ENCODE data around the gene ING1. TPM values are rescaled to one million over a fixed set of nuclear protein-coding genes. Genes with fewer than 3 reads are reported as not detected.
"Not testable (repeated sequence)": the region's sequence is repeated elsewhere in the genome, so short reads cannot be mapped to it uniquely, and the experiment has no call there.

Gene ING1
- total and polyA plus RNA-seq, 12 donors = 4.3 to 28.6 (median 8.9) TPM

GRCh38 chr13:110689711-110690110 lies 23.8 kb upstream of the ING1 start:
- Histone ChIP-seq H3K27ac (no peak overlapping the region), H3K36me3 (replicated peaks in 1 of 2) (peaks cover 0 to 42% of the 10 kb centered on the region in 2 donors), H3K4me3 (no peak overlapping the region), H3K9me3 (replicated peaks in 1 of 3) (no peaks in the 10 kb centered on the region), H3K4me1 (replicated peaks in 1 of 2) (no peaks in the 10 kb centered on the region), H3K27me3 (no peaks in the 10 kb centered on the region)
- no peak for TF ChIP-seq CTCF (IDR thresholded peaks at IDR 0.05)
- no peak for TF ChIP-seq POLR2A (IDR thresholded peaks at IDR 0.05)
- intact Hi-C loops (cut with DNase I) = loop anchor here (10.0 kb wide), 2 partner anchors 45 to 125 kb away; no protein-coding TSS in a partner anchor
- 91 to 98% (median 94%) methylated on average over 12 of the region's 12 CpGs for WGBS, 4 donors
- DNase-seq = peak in 1 of 7 donors; percentile 24

GRCh38 chr13:110690516-110690915 lies 23.0 kb upstream of the ING1 start:
- H3K27me3 ChIP-seq = no peaks in the 10 kb centered on the region
- H3K4me1 ChIP-seq (replicated peaks in 1 of 2) = no peaks in the 10 kb centered on the region
- intact Hi-C loops (cut with DNase I) = loop anchor here in 1 of 2 donors (10.0 kb wide), 1 partner anchor 46 kb away; no protein-coding TSS in a partner anchor
- H3K27ac ChIP-seq = no peak overlapping the region
- no peak overlapping the region for H3K4me3 ChIP-seq
- WGBS, 4 donors = 89 to 100% (median 96%) methylated on average over 6 to 8 of the region's 8 CpGs
- peak in 2 of 7 donors; percentile 11 to 45 for DNase-seq
- TF ChIP-seq CTCF (IDR thresholded peaks at IDR 0.05) (no peak), POLR2A (IDR thresholded peaks at IDR 0.05) (no peak)
- H3K9me3 ChIP-seq (replicated peaks in 1 of 3) = no peaks in the 10 kb centered on the region
- peaks cover 0 to 41% of the 10 kb centered on the region in 2 donors for H3K36me3 ChIP-seq (replicated peaks in 1 of 2)

- not testable (repeated sequence) for H3K27me3 ChIP-seq; H3K4me3 ChIP-seq; H3K27ac ChIP-seq; H3K9me3 ChIP-seq (replicated peaks in 1 of 3); H3K4me1 ChIP-seq (replicated peaks in 1 of 2)
- H3K36me3 ChIP-seq (replicated peaks in 1 of 2) = peaks cover 0 to 61% of the 10 kb centered on the region in 2 donors
- DNase-seq = peak in 1 of 7 donors; percentile 30
- intact Hi-C loops (cut with DNase I) = loop anchor here in 1 of 2 donors (10.0 kb wide), 1 partner anchor 51 kb away; no protein-coding TSS in a partner anchor
- 87 to 92% (median 89%) methylated on average over 7 of the region's 7 CpGs for WGBS, 4 donors
Measured at GRCh38 chr13:110695774-110696173, 17.7 kb upstream of the ING1 start.

GRCh38 chr13:110696776-110697175 lies 16.7 kb upstream of the ING1 start:
- DNase-seq = peak in 1 of 7 donors; percentile 42

More at GRCh38 chr13:110696776-110697175, 16.7 kb upstream of the ING1 start:
- H3K27ac ChIP-seq = no peak overlapping the region
- TF ChIP-seq POLR2A (IDR thresholded peaks at IDR 0.05) (no peak), CTCF (IDR thresholded peaks at IDR 0.05) (no peak)
- intact Hi-C loops (cut with DNase I) = loop anchor here in 1 of 2 donors (10.0 kb wide), 1 partner anchor 52 kb away; no protein-coding TSS in a partner anchor
- H3K36me3 ChIP-seq (replicated peaks in 1 of 2) = peaks cover 0 to 66% of the 10 kb centered on the region in 2 donors
- no peaks in the 10 kb centered on the region for H3K4me1 ChIP-seq (replicated peaks in 1 of 2)
- no peak overlapping the region for H3K4me3 ChIP-seq
- no peaks in the 10 kb centered on the region for H3K9me3 ChIP-seq (replicated peaks in 1 of 3)
- H3K27me3 ChIP-seq = no peaks in the 10 kb centered on the region
- 90 to 94% (median 93%) methylated on average over 9 to 10 of the region's 10 CpGs for WGBS, 4 donors

Measured in adrenal gland (tissue), 12 donors.